Loucy (cell line): ENCODE results near the gene CRYZL1.

Experiments used
- H2AFZ ChIP-seq: fragments of 200-600 bp; sonication (generic); 2 replicates; pipeline ENCODE4 v1.6.0; 2016; ENCODE audit warnings: antibody characterized with exemption, mild to moderate bottlenecking, low read length, moderate library complexity
- H3F3A ChIP-seq: fragments of 200-600 bp; 2 replicates; pipeline ENCODE4 v1.6.0; 2016; ENCODE audit warnings: antibody characterized with exemption, low read depth, mild to moderate bottlenecking
- H3K27me3 ChIP-seq: fragments of 200-600 bp; sonication (generic); 2 replicates; pipeline ENCODE4 v1.6.1; 2014; ENCODE audit warnings: low read length, mild to moderate bottlenecking; ENCODE audit not compliant: insufficient read depth, poor library complexity, severe bottlenecking
- H3K36me3 ChIP-seq: fragments of 200-600 bp; sonication (generic); 2 replicates; pipeline ENCODE4 v1.6.1; 2016; ENCODE audit warnings: low read length; ENCODE audit not compliant: insufficient read depth
- H3K4me1 ChIP-seq: fragments of 200-600 bp; sonication (generic); 2 replicates; pipeline ENCODE4 v1.5.1; 2014; ENCODE audit warnings: low read length, mild to moderate bottlenecking; ENCODE audit not compliant: insufficient read depth, poor library complexity, severe bottlenecking
- H3K4me2 ChIP-seq: fragments of 200-600 bp; sonication (generic); 2 replicates; pipeline ENCODE4 v1.6.0; 2014; ENCODE audit warnings: antibody characterized with exemption, low read length, low read depth, mild to moderate bottlenecking; ENCODE audit not compliant: poor library complexity, severe bottlenecking
- H3K4me3 ChIP-seq: fragments of 200-600 bp; sonication (generic); 2 replicates; pipeline ENCODE4 v1.5.1; 2014; ENCODE audit warnings: low read length, mild to moderate bottlenecking, mixed read lengths; ENCODE audit not compliant: poor library complexity, severe bottlenecking
- H3K79me2 ChIP-seq: fragments of 200-600 bp; sonication (generic); 2 replicates; pipeline ENCODE4 v1.6.1; 2014; ENCODE audit warnings: low read length; ENCODE audit not compliant: insufficient read depth
- H3K9ac ChIP-seq: fragments of 200-600 bp; sonication (generic); 2 replicates; pipeline ENCODE4 v1.6.0; 2014; ENCODE audit warnings: mild to moderate bottlenecking, low read depth, low read length, moderate library complexity; ENCODE audit not compliant: poor library complexity, severe bottlenecking
- H3K9me2 ChIP-seq: fragments of 200-600 bp; sonication (generic); replicated peaks from 2 replicates; pipeline ENCODE4 v1.6.1; 2016; ENCODE audit warnings: low read depth, low read length, mixed read lengths
- H3K9me3 ChIP-seq: fragments of 200-600 bp; sonication (generic); 2 replicates; pipeline ENCODE4 v1.6.1; 2014; ENCODE audit warnings: mild to moderate bottlenecking, antibody characterized with exemption, low read length, low read depth; ENCODE audit not compliant: insufficient read depth
- H4K20me1 ChIP-seq: fragments of 200-600 bp; sonication (generic); 2 replicates; pipeline ENCODE4 v1.6.0; 2014; ENCODE audit warnings: antibody characterized with exemption, low read length, mild to moderate bottlenecking; ENCODE audit not compliant: insufficient read depth, poor library complexity, severe bottlenecking
- CTCF ChIP-seq: fragments of 200-600 bp; sonication (generic); conservative IDR thresholded peaks from 2 replicates; pipeline ENCODE4 v1.5.1; 2014; ENCODE audit warnings: mild to moderate bottlenecking, antibody characterized with exemption, low read length
- EZH2phosphoT487 ChIP-seq: fragments of 200-600 bp; IDR thresholded peaks from 2 replicates; pipeline ENCODE4 v1.6.1; 2018; ENCODE audit warnings: antibody characterized with exemption, mild to moderate bottlenecking, moderate library complexity, borderline replicate concordance

CRYZL1 gene

GRCh38 chr21:33567914-33568313 is 73.6 kb downstream of the CRYZL1 start:
- Histone ChIP-seq H3K36me3 (peaks cover 63% of the 10 kb centered on the region), H3K9me2 (no peaks in the 10 kb centered on the region), H3F3A (no peaks in the 10 kb centered on the region), H2AFZ (no peak overlapping the region), H3K4me1 (no peaks in the 10 kb centered on the region), H3K9me3 (no peaks in the 10 kb centered on the region), H3K27me3 (no peaks in the 10 kb centered on the region), H3K4me3 (no peak overlapping the region), H3K9ac (no peak overlapping the region), H3K4me2 (no peak overlapping the region), H4K20me1 (peaks cover 10% of the 10 kb centered on the region), H3K79me2 (peaks cover 34% of the 10 kb centered on the region)
- no peak for TF ChIP-seq CTCF
- no peak for TF ChIP-seq EZH2phosphoT487

GRCh38 chr21:33566514-33566913 is 75.0 kb downstream of the CRYZL1 start:
- peaks cover 43% of the 10 kb centered on the region for H3K79me2 ChIP-seq
- H3K36me3 ChIP-seq: peaks cover 63% of the 10 kb centered on the region

GRCh38 chr21:33562389-33562788 is 79.2 kb downstream of the CRYZL1 start:
- Histone ChIP-seq H3K9ac (no peak overlapping the region), H3K9me2 (no peaks in the 10 kb centered on the region), H3K4me1 (peaks cover 1% of the 10 kb centered on the region), H3K27me3 (no peaks in the 10 kb centered on the region), H3F3A (no peaks in the 10 kb centered on the region; the same call in 1 of the 2 replicates), H3K4me3 (no peak overlapping the region), H3K4me2 (no peak overlapping the region), H3K79me2 (peaks cover 72% of the 10 kb centered on the region), H3K9me3 (no peaks in the 10 kb centered on the region), H2AFZ (no peak overlapping the region), H3K36me3 (peaks cover 74% of the 10 kb centered on the region), H4K20me1 (peaks cover 61% of the 10 kb centered on the region)
- TF ChIP-seq EZH2phosphoT487 (no peak), CTCF (no peak)

More at GRCh38 chr21:33566514-33566913, 75.0 kb downstream of the CRYZL1 start:
- Histone ChIP-seq H2AFZ (no peak overlapping the region), H3F3A (no peaks in the 10 kb centered on the region; the same call in 1 of the 2 replicates), H4K20me1 (peaks cover 23% of the 10 kb centered on the region), H3K27me3 (no peaks in the 10 kb centered on the region), H3K9me3 (no peaks in the 10 kb centered on the region), H3K4me1 (no peaks in the 10 kb centered on the region), H3K4me2 (no peak overlapping the region), H3K9me2 (no peaks in the 10 kb centered on the region), H3K9ac (no peak overlapping the region), H3K4me3 (no peak overlapping the region)
- TF ChIP-seq EZH2phosphoT487: no peak
- TF ChIP-seq CTCF: no peak
